WTC11 (cell line): ENCODE results near the gene TCOF1. TPM values are rescaled to one million over a fixed set of nuclear protein-coding genes. Genes with fewer than 3 reads are reported as not detected.

Source experiments
- ATAC-seq: fragments of 200-7000 bp; cut with Tn5 transposase; 2 replicates; pipeline ENCODE4 v1.10.0; 2021; ENCODE audit warnings: mild to moderate bottlenecking, moderate library complexity
- CTCF ChIA-PET: fragments of 300-600 bp; sonication (Branson Sonifier 250); formaldehyde crosslinking; loops from one replicate; lab custom pipeline; 2021; ENCODE audit warnings: antibody characterized with exemption; lab: Charles Lee
- POLR2A ChIA-PET: fragments of 350-600 bp; sonication (Branson Sonifier 250); formaldehyde crosslinking; loops from one replicate; lab custom pipeline; 2021; ENCODE audit warnings: antibody characterized with exemption; lab: Charles Lee
- DNase-seq: peaks from one replicate; pipeline ENCODE4 v3.0.0; 2021; ENCODE audit warnings: low spot score
- H3K27ac Mint-ChIP-seq: 2 replicates; pipeline ENCODE4 v1.8.0; 2021; ENCODE audit warnings: mixed read lengths
- H3K27me3 Mint-ChIP-seq: 2 replicates; pipeline ENCODE4 v1.8.0; 2021; ENCODE audit warnings: low read depth, mild to moderate bottlenecking, moderate library complexity, mixed read lengths
- H3K36me3 Mint-ChIP-seq: 2 replicates; pipeline ENCODE4 v1.8.0; 2021; ENCODE audit warnings: mixed read lengths
- H3K4me1 Mint-ChIP-seq: 2 replicates; pipeline ENCODE4 v1.8.0; 2022; ENCODE audit warnings: mixed read lengths
- H3K4me3 Mint-ChIP-seq: 2 replicates; pipeline ENCODE4 v1.8.0; 2021; ENCODE audit warnings: mild to moderate bottlenecking, moderate library complexity, mixed read lengths
- H3K9me3 Mint-ChIP-seq: 2 replicates; pipeline ENCODE4 v1.8.0; 2021; ENCODE audit warnings: mixed read lengths
- CBFB ChIP-seq: sonication (generic); formaldehyde crosslinking; IDR thresholded peaks from 2 replicates; pipeline ENCODE4 v1.8.1; 2022; ENCODE audit warnings: mild to moderate bottlenecking, low read depth, missing genetic modification reagents
- E2F4 ChIP-seq: sonication (generic); formaldehyde crosslinking; IDR thresholded peaks from 2 replicates; pipeline ENCODE4 v1.8.1; 2022; ENCODE audit warnings: low read depth, mild to moderate bottlenecking, moderate library complexity, missing genetic modification reagents, borderline replicate concordance
- ESRRA ChIP-seq: sonication (generic); formaldehyde crosslinking; IDR thresholded peaks from 2 replicates; pipeline ENCODE4 v1.8.1; 2022; ENCODE audit warnings: mild to moderate bottlenecking, missing genetic modification reagents, borderline replicate concordance
- GTF2I ChIP-seq: fragments of 250-450 bp; sonication (Bioruptor Pico); conservative IDR thresholded peaks from 2 replicates; pipeline ENCODE4 v1.4.0; 2021; ENCODE audit warnings: mild to moderate bottlenecking
- HMGXB4 ChIP-seq: sonication (generic); formaldehyde crosslinking; IDR thresholded peaks from 2 replicates; pipeline ENCODE4 v1.8.1; 2023; ENCODE audit warnings: mild to moderate bottlenecking, moderate library complexity, missing genetic modification reagents
- NR3C1 ChIP-seq: sonication (generic); formaldehyde crosslinking; conservative IDR thresholded peaks from 2 replicates; pipeline ENCODE4 v1.8.1; 2023; ENCODE audit warnings: low read depth, mild to moderate bottlenecking, missing genetic modification reagents
- SMAD3 ChIP-seq: sonication (generic); formaldehyde crosslinking; IDR thresholded peaks from 2 replicates; pipeline ENCODE4 v1.8.0; 2022; ENCODE audit warnings: missing genetic modification reagents, mild to moderate bottlenecking, borderline replicate concordance
- USF1 ChIP-seq: sonication (generic); formaldehyde crosslinking; IDR thresholded peaks from 2 replicates; pipeline ENCODE4 v1.8.0; 2022; ENCODE audit warnings: mild to moderate bottlenecking, missing genetic modification reagents
- ZMAT4 ChIP-seq: fragments of 250-450 bp; sonication (Bioruptor Pico); IDR thresholded peaks from 2 replicates; pipeline ENCODE4 v1.9.0; 2021; ENCODE audit warnings: mild to moderate bottlenecking
- ZNF416 ChIP-seq: fragments of 250-450 bp; sonication (Bioruptor Pico); IDR thresholded peaks from 2 replicates; pipeline ENCODE4 v1.9.0; 2021; ENCODE audit warnings: mild to moderate bottlenecking, inconsistent platforms
- ZSCAN18 ChIP-seq: fragments of 250-450 bp; sonication (Bioruptor Pico); IDR thresholded peaks from 2 replicates; pipeline ENCODE4 v2.1.2; 2022; ENCODE audit warnings: mild to moderate bottlenecking, moderate library complexity
- total RNA-seq: library from RNA; stranded (reverse); gene quantifications from 3 replicates; pipeline ENCODE4 v1.2.3, GENCODE V29; 2021
- TF ChIP-seq, protein P1 (sequence below): sonication (generic); formaldehyde crosslinking; IDR thresholded peaks from 2 replicates; pipeline ENCODE4 v1.8.1; 2023; ENCODE audit warnings: mild to moderate bottlenecking, missing genetic modification reagents, moderate library complexity
- TF ChIP-seq, protein P2 (sequence below): sonication (generic); formaldehyde crosslinking; IDR thresholded peaks from 2 replicates; pipeline ENCODE4 v1.8.0; 2022; ENCODE audit warnings: mild to moderate bottlenecking, missing genetic modification reagents
- TF ChIP-seq, protein P3 (sequence below): fragments of 250-450 bp; sonication (Bioruptor Pico); IDR thresholded peaks from 2 replicates; pipeline ENCODE4 v1.9.0; 2021; ENCODE audit warnings: mild to moderate bottlenecking
- TF ChIP-seq, protein P4 (sequence below): sonication (generic); formaldehyde crosslinking; IDR thresholded peaks from 2 replicates; pipeline ENCODE4 v1.8.1; 2023; ENCODE audit warnings: mild to moderate bottlenecking, missing genetic modification reagents
- TF ChIP-seq, protein P5 (sequence below): sonication (generic); formaldehyde crosslinking; IDR thresholded peaks from 2 replicates; pipeline ENCODE4 v1.8.1; 2023; ENCODE audit warnings: mild to moderate bottlenecking, missing genetic modification reagents

The TCOF1 gene
- total RNA-seq, 1 experiment from 2014 or later: 174 TPM

DNA sequence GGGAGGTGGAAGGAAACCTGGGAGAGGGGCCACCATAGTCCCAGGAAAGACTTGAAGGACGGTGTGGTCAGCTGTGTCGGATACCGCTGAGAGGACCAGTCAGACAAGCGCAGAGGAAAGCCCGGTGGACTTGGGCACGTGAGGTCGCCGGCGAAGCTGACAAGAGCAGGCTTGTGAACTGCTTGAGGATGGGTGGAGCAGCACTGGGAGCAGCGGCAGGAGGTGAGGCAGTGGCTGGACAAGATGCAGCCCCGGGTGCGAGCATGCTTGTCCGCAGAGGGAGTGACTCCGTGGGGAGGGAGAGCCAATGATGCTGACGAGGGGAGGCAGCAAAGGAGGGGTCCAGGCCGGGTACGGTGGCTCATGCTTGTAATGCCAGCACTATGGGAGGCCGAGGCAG, 73.6 kb downstream of the TCOF1 start (continued):
- TF ChIP-seq, protein P1, sequence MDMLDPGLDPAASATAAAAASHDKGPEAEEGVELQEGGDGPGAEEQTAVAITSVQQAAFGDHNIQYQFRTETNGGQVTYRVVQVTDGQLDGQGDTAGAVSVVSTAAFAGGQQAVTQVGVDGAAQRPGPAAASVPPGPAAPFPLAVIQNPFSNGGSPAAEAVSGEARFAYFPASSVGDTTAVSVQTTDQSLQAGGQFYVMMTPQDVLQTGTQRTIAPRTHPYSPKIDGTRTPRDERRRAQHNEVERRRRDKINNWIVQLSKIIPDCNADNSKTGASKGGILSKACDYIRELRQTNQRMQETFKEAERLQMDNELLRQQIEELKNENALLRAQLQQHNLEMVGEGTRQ (CRISPR knock-in tag): no peak

DNA sequence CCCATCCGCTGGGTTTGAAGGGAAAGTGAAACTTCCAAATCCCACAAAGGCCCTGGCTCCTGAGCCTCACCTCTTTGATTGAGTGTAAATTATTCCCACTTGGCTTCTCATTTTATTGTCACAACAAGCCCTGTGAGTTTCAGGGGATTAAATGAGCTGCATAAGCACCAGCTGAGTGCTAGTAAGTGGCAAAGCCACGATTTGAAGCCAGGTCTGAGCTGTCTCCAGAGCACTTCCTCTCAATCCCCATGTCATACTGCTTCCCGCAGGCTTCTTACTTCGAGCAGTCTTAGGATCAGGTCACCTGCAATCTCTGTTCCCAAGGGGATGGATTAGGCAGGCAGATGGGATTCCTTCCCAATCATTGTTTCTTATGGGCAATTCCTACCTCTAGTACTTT, 74.1 kb downstream of the TCOF1 start:
- CTCF ChIA-PET: no interaction called here
- ATAC-seq (no peak), DNase-seq (no peak)
- Mint-ChIP-seq H3K27ac (no peak overlapping the region), H3K36me3 (no peaks in the 10 kb centered on the region), H3K4me1 (no peaks in the 10 kb centered on the region), H3K27me3 (peaks cover 4% of the 10 kb centered on the region; the same call in 1 of the 2 replicates), H3K9me3 (no peaks in the 10 kb centered on the region), H3K4me3 (no peak overlapping the region)
- POLR2A ChIA-PET: no interaction called here
- TF ChIP-seq ZMAT4 (CRISPR knock-in tag): no peak
- TF ChIP-seq E2F4 (CRISPR knock-in tag): no peak
- TF ChIP-seq ZSCAN18 (CRISPR knock-in tag): no peak
- TF ChIP-seq, protein P2, sequence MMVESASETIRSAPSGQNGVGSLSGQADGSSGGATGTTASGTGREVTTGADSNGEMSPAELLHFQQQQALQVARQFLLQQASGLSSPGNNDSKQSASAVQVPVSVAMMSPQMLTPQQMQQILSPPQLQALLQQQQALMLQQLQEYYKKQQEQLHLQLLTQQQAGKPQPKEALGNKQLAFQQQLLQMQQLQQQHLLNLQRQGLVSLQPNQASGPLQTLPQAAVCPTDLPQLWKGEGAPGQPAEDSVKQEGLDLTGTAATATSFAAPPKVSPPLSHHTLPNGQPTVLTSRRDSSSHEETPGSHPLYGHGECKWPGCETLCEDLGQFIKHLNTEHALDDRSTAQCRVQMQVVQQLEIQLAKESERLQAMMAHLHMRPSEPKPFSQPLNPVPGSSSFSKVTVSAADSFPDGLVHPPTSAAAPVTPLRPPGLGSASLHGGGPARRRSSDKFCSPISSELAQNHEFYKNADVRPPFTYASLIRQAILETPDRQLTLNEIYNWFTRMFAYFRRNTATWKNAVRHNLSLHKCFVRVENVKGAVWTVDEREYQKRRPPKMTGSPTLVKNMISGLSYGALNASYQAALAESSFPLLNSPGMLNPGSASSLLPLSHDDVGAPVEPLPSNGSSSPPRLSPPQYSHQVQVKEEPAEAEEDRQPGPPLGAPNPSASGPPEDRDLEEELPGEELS (CRISPR knock-in tag): no peak
- no peak for TF ChIP-seq USF1 (CRISPR knock-in tag)
- TF ChIP-seq SMAD3: no peak
- TF ChIP-seq CBFB (CRISPR knock-in tag): no peak
- TF ChIP-seq HMGXB4: no peak
- TF ChIP-seq, protein P3, sequence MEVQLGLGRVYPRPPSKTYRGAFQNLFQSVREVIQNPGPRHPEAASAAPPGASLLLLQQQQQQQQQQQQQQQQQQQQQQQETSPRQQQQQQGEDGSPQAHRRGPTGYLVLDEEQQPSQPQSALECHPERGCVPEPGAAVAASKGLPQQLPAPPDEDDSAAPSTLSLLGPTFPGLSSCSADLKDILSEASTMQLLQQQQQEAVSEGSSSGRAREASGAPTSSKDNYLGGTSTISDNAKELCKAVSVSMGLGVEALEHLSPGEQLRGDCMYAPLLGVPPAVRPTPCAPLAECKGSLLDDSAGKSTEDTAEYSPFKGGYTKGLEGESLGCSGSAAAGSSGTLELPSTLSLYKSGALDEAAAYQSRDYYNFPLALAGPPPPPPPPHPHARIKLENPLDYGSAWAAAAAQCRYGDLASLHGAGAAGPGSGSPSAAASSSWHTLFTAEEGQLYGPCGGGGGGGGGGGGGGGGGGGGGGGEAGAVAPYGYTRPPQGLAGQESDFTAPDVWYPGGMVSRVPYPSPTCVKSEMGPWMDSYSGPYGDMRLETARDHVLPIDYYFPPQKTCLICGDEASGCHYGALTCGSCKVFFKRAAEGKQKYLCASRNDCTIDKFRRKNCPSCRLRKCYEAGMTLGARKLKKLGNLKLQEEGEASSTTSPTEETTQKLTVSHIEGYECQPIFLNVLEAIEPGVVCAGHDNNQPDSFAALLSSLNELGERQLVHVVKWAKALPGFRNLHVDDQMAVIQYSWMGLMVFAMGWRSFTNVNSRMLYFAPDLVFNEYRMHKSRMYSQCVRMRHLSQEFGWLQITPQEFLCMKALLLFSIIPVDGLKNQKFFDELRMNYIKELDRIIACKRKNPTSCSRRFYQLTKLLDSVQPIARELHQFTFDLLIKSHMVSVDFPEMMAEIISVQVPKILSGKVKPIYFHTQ (CRISPR knock-in tag): no peak
- TF ChIP-seq ZNF416: no peak
- TF ChIP-seq NR3C1 (CRISPR knock-in tag): no peak
- no peak for TF ChIP-seq GTF2I (CRISPR knock-in tag)
- TF ChIP-seq ESRRA (CRISPR knock-in tag): no peak
- TF ChIP-seq, protein P4, sequence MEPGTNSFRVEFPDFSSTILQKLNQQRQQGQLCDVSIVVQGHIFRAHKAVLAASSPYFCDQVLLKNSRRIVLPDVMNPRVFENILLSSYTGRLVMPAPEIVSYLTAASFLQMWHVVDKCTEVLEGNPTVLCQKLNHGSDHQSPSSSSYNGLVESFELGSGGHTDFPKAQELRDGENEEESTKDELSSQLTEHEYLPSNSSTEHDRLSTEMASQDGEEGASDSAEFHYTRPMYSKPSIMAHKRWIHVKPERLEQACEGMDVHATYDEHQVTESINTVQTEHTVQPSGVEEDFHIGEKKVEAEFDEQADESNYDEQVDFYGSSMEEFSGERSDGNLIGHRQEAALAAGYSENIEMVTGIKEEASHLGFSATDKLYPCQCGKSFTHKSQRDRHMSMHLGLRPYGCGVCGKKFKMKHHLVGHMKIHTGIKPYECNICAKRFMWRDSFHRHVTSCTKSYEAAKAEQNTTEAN (CRISPR knock-in tag): no peak
- TF ChIP-seq, protein P5, sequence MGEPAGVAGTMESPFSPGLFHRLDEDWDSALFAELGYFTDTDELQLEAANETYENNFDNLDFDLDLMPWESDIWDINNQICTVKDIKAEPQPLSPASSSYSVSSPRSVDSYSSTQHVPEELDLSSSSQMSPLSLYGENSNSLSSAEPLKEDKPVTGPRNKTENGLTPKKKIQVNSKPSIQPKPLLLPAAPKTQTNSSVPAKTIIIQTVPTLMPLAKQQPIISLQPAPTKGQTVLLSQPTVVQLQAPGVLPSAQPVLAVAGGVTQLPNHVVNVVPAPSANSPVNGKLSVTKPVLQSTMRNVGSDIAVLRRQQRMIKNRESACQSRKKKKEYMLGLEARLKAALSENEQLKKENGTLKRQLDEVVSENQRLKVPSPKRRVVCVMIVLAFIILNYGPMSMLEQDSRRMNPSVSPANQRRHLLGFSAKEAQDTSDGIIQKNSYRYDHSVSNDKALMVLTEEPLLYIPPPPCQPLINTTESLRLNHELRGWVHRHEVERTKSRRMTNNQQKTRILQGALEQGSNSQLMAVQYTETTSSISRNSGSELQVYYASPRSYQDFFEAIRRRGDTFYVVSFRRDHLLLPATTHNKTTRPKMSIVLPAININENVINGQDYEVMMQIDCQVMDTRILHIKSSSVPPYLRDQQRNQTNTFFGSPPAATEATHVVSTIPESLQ (CRISPR knock-in tag): no peak
